EL (cell line): ENCODE results near the gene LMO1.

Source experiments
- DNase-seq: peaks from one replicate; pipeline ENCODE4 v3.0.0-alpha.2; 2016

LMO1 gene

DNA sequence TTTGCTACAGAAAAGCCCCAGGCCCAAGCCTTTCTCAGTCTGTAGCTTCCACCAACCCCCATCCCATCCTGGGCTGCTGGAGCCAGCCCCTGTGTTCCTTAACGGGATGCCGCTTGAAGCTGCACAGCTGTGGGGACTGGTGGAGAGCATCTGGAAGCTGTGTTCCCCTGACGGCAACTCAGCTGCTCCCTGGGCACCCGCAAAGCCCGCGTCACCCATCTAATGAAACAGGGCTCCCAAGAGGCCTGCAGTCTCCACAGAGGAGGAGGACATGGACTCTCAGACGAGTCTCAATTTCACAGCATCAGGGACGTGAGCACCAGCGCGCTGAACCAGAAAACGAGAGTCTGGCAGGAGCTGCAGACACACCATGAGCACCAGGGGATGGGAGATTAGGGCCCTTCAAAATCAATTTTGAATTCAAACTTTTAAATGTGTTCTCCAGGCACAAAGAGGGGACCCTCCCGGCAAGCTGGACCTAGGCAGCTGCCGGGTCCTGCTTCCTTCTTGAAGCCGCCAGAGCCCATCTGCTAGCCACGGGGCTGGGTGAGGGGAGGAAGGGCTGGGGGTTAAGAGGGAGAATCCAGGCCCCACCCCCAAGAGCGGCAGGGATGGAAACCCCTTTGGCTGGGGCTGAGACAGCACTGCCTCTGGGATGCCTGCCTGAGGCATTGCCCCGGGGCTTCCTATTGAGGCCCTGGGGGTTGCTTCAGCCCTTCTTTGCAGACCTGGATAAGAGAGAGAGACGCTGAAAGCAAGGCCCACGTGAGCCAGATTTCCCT, 21.0 kb downstream of the LMO1 start:
- no peak for DNase-seq

DNA sequence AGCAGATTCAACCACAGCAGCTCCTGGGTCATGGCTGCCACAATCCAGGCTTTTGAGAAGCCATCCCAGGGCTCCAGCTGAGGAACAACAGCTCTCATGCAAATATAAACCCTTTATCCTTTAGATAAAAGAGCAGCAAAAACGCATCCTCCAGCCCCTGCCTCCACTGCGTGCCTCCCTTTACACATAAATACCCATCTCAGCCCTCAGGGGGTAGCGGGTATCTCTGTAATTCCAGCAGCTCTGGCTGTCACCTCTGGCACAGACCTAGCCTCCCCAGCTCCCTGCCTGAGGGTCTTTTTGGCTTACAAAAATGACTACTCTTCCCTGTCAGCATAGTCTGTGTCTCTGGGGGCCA, 21.6 kb downstream of the LMO1 start:
- no peak for DNase-seq

DNA sequence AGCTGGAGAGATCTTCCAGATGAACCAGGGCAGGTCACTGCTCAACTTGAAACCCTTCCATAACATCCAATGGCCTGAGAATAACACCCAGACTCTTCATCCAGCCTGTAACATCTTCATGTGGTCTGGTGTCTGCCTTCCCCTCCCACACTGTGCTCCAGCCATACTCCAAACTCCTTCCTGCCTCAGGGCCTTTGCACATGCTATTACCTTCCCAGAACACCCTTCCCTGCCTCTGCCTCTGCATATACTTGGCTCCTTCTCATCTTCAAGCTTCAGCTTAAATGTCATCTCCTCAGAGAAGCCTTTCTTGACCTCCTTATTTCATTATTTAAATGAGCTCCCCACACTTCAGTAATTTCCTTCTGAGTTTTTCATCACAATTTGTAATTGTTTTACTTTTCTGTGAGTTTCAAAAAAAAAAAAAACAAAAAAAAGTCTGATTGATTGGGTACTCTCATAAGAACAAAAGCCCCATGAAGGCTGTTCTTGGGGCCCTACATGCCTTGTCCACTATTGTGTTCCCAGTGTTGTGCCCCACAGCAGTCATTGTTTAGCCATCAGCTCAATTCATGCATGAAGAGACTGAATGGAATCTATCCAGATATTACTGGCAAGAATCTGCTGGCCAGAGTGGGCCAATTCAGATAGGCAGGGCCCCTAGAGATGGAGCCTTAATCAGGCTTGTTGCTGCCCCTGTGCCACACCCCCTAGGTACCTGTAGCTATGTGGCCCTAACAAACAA, 22.1 kb downstream of the LMO1 start:
- DNase-seq = no peak

DNA sequence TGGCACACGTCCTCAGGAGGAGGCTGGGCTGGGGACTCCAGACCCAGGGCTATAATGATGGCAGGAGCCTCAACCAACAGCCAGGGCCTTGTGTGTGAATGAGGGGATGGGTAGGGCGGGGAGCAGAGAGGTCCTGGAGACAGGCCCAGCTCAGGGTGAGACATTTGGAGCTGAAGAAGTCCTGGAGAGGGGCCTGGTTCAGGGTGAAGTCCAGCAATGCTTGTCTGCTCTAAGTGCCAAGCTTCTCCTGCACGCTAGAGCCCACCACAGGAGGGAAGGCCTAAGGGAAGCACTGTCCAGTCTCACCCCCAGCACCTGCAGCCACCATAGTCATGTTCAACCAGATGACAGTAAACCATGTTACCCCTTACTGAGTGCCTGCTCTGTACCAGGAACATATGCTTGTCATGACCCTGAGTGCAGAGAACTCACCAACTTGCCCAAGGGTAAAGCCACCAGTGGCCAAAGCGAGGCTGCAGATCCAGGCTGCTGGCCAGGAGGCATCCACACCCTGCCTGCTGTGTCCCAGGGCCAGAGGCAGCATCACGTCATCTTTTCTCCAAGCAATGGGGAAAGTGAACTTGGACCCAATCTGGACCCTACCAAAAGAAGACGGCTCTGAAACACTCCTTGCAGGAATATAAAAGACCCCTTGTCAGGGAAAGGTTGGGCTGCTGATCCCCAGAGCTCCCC, 24.0 kb downstream of the LMO1 start:
- no peak for DNase-seq

DNA sequence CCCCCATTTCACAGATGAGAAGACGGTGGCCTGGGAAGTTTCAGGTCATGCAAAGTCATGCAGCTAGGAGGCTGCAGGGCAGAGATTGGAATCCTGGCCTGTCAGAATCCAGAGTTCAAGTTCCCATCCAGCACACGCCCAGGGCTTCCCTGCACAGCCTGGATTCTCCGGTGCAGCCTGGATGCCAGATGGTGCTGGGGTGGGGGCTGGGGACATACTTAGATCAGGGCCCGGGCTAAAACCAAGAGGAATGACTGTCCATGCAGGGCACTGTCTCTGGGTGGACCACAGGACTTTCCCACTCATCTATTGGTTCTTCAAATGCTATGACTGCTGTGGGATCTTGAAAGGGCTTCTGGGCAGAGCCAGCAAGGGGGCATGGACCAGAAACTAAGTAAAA, 24.6 kb downstream of the LMO1 start:
- DNase-seq = no peak

DNA sequence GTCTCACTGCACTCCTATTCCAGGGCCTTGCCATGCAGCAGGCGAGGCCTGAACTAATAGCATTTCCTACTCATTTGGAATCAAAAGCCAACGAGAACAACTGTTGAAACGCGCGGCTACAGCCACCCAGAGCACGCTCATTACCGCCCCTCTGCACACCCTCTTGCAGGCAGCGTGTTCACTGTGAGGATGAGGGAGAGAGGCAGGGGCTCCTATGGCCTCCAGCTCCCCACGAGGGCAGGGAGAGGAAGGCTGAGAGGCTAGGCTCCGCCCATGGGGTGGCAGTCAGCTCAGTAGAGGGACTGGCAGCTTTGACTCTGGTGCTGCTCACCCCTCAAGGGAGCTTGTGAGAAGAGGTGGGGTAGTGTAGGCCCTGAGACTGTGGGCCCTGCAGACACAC, 26.2 kb downstream of the LMO1 start:
- no peak for DNase-seq

DNA sequence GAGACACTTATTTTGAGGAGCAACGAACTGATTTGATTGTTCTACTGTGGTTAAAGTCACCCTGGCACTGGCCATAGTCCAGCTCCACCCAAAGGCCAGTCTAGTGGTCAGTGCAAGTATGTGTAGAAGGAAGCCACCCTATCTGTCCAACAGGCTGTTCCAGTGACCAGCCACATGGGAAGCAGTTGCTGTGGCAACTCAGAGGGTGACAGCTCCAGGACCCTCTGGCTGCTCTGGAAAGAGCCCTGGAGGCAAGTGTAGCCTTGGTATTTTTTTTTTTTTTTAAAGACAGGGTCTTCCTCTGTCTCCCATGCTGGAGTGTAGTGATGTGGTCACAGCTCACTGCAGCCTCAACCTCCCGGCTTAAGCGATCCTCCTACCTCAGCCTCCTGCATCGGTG, 27.8 kb downstream of the LMO1 start:
- no peak for DNase-seq

DNA sequence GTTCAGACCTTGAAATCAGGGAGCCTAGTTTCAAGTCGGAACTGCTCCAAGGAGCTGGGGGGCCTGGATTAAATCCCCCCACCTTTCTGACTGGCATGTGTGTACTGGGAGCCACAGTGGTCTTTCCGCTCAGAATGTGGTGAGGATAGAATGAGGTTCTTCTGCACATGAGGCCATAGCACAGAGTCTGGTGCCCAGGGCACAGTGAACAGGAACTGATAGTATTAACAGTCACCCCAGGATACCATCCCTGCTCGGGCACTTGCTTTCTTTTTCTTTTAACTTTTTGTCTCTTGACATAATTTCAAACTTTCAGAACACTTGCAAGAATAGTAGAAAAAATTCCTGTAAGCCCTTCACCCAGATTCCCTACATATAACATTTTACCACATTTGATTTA, 28.8 kb downstream of the LMO1 start:
- no peak for DNase-seq

DNA sequence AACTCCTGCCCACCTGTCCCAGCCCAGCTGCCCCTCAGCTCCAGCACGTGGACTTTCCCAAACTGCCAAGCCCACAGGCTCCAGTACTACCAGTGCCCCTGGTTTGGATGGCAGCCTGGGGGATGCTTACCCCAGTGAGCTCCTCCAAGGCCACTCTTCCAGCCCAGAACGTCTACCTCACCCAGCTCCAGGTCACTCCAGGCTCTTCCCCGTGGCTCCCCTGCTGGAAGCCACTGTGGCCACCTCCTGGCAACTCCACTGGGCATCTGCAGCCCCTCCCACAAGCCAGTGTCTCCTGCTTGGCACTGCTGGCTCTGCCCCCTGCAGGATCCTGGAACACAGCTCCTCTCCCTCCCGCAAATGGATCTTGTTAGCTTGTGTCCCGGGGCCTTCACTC, 29.3 kb downstream of the LMO1 start:
- no peak for DNase-seq

DNA sequence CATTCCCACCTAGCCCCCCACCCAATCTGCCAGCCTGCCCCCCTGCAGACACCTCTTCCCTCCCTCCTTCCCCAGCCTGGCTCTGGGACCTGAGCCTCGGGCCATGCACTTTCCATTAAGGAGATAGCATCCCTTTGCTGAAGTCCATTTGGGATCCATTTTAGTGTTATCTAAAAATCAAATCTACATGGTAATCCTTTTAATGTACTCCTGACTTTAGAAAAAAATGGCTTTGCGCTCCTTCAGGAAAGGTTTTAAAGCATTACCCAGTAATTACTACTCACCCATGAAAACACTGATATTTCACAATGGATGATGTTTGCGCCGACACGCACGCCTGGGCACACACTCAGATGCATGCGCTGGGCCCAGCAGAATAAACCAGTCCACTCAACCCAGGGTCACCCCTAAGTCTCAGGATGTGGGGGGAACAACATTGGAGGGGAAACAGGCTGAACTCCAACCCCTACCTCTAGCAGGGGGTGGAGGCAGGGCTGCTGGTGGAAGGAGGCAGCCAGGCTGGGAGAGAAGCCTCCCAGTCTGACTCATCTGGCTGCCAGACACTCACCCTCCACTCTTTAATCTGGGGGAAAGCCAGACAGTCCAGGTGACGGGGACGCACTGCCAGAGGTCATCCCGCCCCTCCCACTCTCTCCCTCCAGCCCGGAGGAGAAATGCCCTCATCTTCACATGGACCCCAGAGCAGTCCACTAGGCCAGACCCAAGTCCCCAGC, 29.8 kb downstream of the LMO1 start:
- DNase-seq = peak; percentile 54

DNA sequence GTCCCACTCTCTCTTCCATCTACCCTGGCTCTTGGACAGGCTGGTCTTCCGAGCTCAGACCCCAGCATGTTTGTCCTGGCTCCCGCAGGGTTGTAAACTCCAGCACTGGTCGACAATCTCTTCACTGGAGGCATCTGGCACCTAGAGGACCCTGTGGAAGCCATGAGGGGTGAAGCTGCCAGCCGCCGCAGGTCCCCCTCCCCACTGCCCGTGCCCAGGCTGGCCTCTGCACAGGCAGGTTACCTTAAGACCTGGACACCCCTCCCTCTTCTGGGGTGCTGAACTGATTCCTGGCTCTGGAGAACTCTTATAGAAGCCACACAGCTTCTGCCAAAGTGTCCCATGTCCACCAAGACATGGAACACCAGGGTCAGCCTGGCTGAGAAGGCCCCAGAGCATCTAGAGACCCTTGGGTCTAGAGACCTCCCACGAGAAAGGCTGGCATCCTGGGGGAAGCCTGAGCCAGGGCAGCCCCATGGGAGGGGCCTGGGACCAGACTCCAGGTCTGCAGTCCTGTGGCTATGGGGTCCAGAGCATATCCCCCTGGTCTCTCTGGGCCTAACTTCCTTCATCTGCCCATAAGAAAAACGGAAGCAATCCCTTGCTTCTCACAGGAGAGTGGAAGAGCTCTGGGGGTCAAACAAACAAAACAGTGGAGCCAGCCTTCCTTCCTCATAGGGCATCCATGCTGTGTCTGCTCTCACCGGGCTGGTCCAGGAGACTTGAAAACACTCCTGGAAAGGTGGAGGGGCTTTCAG, 30.6 kb downstream of the LMO1 start:
- no peak for DNase-seq

DNA sequence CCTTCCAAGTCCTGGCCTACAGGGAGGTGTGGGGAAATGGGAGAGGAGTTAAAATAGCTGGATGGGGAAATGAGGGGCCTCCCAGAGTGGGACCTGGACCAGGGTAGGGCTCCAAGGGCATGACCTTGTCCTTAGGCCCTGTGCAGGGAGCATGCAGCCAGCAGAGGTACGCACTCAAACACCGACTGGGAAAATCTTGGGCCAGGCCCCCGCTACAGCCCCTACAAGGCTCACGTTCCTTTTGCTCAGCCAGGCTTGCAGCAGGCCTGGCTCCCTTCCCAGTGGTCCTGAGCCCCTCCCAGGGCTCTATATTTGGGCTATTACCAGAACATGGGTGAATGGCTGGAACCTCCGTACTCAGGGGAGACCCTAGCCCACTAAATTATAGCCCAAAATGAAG, 31.3 kb downstream of the LMO1 start:
- DNase-seq = no peak

DNA sequence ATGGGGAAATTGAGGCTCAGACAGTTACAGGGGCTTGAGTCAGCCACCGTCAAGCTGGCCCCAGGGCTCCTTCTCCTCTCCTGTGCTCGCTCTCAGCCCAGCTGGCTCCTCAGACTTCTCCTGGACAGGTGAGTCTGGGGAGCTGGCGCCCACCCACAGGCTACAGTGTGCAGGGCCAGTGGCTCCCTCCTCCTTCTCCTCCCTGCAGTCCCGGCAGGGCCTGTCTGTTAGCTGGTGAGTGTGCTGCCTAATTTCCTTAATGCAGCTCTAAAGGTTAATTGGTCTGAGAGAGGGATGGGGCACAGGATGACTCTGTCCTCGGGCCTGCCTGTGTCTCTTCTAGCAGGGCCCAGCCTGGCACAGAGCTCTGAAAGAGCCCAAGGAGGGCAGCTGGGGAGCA, 31.7 kb downstream of the LMO1 start:
- no peak for DNase-seq

DNA sequence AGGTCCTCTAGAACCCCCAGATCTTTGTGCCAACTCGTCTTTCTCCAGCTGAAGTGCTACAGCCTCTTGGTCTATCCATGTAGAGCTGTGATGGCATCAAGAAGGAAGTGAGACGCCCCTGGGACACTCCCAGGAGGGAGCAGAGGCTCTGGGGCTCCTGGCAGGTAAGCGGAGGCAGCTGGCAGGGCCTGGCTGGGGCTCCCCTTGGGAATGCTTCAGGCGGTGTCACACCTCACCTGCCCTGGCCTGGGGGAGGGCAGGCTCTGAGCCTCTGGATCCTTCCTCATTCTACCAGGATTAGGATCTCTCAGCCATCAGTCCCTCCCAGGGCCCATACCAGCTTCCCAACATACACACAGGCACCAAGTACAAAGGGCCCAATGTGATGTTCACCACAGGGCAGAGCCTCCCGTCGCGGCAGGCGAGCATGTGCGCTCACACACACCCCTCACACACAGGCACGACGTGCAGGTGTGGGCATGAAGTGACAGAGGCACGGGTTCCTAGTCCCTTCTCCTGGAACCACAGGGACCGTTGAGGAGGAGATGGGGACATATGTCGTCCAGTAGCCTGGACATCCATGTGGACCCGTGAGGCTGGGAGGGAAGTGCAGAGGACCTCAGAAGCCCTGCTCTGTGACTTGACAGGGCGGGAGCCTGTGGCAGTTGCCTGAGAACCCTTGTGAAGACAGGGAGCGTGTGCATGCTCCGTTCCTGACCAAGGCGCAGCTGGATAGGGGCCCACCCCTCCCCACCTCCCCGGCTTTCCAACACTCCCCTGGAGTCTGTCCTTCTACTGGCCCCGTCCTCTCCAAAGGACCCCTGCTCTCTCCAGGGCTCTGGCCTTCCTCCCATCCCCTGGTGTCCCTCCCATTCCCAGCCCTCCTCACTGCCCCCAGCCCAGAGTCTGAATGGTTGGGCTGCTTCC, 32.5 kb downstream of the LMO1 start:
- DNase-seq = no peak

DNA sequence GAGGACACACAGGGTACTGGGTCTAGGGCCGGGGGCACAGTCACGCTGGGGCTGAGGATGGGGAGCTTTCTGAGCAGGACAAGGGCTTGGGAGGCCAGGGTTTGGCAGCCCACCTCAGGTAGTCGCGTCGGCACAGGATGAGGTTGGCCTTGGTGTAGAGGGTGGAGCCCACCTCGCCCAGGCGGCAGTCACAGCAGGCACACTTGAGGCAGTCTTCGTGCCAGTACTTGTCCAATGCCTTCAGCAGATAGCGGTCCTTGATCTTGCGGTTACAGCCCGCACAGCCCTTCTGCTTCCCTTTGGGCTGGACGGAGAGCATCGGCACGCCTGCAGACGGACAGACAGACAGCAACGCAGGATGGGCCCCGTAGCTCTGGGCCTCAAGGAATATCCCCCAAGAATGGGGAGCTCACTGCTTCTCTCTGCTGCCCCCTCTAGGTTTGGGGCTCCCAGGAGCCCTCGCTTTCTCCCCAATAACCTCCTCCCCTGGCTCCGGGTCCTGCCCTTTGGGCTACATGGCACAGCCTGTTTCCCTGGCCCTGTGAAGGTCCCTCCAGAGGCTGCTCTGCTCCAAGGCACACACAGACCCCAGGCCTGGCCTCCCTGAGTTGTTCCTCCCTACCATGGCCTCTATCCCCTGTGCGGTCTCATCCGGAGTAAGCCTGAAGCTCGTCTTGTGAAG, 33.4 kb downstream of the LMO1 start:
- no peak for DNase-seq

DNA sequence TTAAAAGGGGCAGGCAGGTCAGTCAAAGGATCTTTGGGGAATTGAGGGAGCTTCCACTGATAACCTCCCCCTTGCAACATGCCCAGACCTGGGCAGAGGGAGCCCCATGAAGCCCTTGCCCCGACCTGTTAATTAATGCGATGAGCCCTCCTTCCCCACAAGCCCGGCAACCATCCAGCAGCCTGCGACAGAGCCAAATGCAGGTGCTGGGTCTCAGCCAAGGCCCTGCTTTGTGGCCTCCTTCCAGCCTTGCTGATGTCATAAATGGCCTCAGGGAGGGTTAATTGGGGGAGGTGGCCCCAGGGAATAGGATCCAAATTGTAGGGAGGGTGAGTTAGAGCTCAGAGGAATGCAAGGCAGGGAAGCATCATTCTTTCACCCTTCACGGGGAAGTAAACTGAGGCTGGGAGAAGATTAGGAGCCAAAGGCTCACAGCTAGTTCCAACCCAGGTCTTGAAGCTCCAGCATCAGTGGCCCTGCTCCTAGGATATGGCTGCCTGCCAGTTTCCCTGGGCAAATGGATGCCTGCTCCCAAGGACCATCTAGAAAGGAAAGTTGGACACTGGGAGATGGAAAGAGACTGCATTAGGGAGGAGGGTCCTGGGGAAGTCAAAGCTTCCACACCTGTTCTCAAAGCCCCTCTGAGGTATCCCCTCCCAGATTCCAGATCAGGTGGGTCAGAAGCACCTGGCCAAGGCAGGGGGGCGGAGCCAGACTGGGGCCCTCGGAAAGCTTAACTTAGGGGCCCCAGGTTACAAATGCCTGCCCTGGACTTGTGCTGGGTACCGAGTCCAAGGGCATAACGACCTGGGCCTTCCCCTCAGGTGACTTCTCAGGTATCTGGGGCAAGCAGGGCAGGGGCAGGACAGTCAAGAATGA, 34.1 kb downstream of the LMO1 start:
- DNase-seq = peak; percentile 53

DNA sequence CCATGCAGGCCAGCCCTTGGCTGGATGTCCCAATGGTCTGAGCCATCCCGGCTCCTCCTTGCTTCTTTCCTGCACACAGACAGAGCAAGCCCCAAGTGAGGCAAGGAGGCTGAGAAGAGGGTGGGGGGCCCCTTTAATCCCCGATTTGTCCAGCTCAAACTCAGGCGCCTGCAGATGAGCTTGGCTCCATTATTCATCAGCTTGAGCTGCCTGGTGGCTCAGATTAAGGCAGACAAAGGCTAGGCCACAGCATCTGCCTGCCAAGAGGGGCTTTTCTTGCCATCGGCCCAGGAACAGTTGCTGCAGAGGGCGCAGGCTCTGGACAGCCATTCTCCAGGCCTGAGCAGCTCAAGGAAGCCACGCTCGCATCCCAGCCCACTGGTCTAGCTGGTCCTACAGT, 35.4 kb downstream of the LMO1 start:
- no peak for DNase-seq

DNA sequence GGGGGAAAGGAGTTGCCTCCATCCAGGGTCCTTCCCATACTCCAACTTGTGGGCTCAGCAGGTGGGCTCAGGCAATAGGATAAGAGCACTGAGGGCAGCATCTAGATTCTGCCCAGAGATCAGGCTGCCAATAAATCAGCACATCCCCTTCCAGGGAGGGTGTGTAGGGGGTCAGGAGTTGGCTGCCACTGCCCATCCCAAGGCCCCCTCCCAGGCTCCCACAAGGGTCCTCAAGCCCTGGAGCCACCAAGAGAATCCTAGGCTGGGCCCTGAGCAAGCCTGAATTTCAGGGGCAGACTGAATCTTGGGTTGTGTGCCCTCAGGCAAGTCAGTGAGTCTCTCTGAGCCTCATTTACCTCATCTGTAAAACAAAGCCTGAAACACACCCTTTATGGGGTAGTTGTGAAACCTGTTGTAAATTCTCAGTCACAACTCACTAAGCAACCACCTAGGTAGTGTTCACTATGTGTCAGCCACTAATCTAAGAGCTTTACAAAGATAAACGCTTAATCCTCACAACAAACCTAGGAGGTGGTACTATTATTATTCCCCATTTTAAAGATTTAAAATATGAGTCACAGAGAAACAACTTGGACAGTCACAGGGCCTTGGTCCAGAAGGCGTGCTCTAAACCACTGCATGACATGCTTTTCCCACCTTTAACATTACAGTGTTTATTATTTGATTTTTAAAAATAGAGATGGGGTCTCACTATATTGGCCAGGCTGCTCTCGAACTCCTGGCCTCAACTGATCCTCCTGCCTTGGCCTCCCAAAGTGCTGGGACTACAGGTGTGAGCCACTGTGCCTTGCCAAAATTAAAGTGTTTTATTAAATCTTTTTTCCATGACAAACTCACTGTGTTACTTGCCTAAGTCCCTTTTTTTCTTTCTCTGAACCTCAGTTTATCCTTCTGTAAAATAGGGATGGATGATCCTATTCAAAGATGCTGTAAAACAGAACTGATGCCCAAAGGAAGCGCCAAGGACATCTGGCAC, 36.2 kb downstream of the LMO1 start:
- peak; percentile 26 for DNase-seq
